ENCODE measurements around the gene GNL1.

Gene GNL1

GRCh38 chr6:30601436-30601814 lies 45.1 kb upstream of the GNL1 start:
- ATAC-seq (ENCODE audit: insufficient read depth, low read depth) (peak; percentile 43), DNase-seq (peak; percentile 67)
- Histone ChIP-seq H4K20me1 (ENCODE audit: insufficient read depth, low read length) (peaks cover 37% of the 10 kb centered on the region), H2AFZ (ENCODE audit: low read depth, low read length) (no peak overlapping the region), H3K4me2 (ENCODE audit: insufficient read depth, low read length) (no peak overlapping the region), H3K79me2 (ENCODE audit: insufficient read depth, low read length) (peaks cover 2% of the 10 kb centered on the region; the same call in 1 of the 2 replicates), H3K4me1 (ENCODE audit: insufficient read depth, low read length) (no peaks in the 10 kb centered on the region), H3K4me3 (ENCODE audit: low read depth in 1 of 2, low read length in 2 of 2) (no peak overlapping the region), H3K27me3 (ENCODE audit: insufficient read depth, low read length, poor library complexity) (no peaks in the 10 kb centered on the region), H3K36me3 (ENCODE audit: insufficient read depth, low read length) (peaks cover 63% of the 10 kb centered on the region), H3K27ac (ENCODE audit: low read length) (peak overlapping the region; percentile 16; the same call in 1 of the 2 replicates), H3K9ac (ENCODE audit: low read depth, low read length) (no peak overlapping the region), H3K9me3 (ENCODE audit: insufficient read depth, low read length, severe bottlenecking) (no peaks in the 10 kb centered on the region)
- no peak for TF ChIP-seq CTCF (IDR thresholded peaks at IDR 0.05; ENCODE audit: borderline replicate concordance, extremely low read depth, low read length, poor library complexity, severe bottlenecking)
- no peak for TF ChIP-seq EZH2 (IDR thresholded peaks at IDR 0.05; ENCODE audit: borderline replicate concordance, low read depth, low read length, severe bottlenecking)

GRCh38 chr6:30600451-30600961 lies 44.2 kb upstream of the GNL1 start:
- no peaks in the 10 kb centered on the region for H3K9me3 ChIP-seq (ENCODE audit: insufficient read depth, low read length, severe bottlenecking)
- no peaks in the 10 kb centered on the region for H3K4me1 ChIP-seq (ENCODE audit: insufficient read depth, low read length)
- no peak overlapping the region for H3K4me2 ChIP-seq (ENCODE audit: insufficient read depth, low read length)
- H3K27me3 ChIP-seq (ENCODE audit: insufficient read depth, low read length, poor library complexity): no peaks in the 10 kb centered on the region
- H3K79me2 ChIP-seq (ENCODE audit: insufficient read depth, low read length): no peaks in the 10 kb centered on the region
- H3K36me3 ChIP-seq (ENCODE audit: insufficient read depth, low read length): peaks cover 56% of the 10 kb centered on the region
- no peak overlapping the region for H3K4me3 ChIP-seq (ENCODE audit: low read depth in 1 of 2, low read length in 2 of 2)
- H4K20me1 ChIP-seq (ENCODE audit: insufficient read depth, low read length): peaks cover 37% of the 10 kb centered on the region
- H2AFZ ChIP-seq (ENCODE audit: low read depth, low read length): no peak overlapping the region
- H3K9ac ChIP-seq (ENCODE audit: low read depth, low read length): no peak overlapping the region
- no peak for TF ChIP-seq EZH2 (IDR thresholded peaks at IDR 0.05; ENCODE audit: borderline replicate concordance, low read depth, low read length, severe bottlenecking)
- TF ChIP-seq CTCF (IDR thresholded peaks at IDR 0.05; ENCODE audit: borderline replicate concordance, extremely low read depth, low read length, poor library complexity, severe bottlenecking): no peak
- DNase-seq: no peak
- H3K27ac ChIP-seq (ENCODE audit: low read length): no peak overlapping the region
- no peak for ATAC-seq (ENCODE audit: insufficient read depth, low read depth)

- Histone ChIP-seq H3K27me3 (ENCODE audit: insufficient read depth, low read length, poor library complexity) (no peaks in the 10 kb centered on the region), H3K79me2 (ENCODE audit: insufficient read depth, low read length) (no peaks in the 10 kb centered on the region), H3K9me3 (ENCODE audit: insufficient read depth, low read length, severe bottlenecking) (no peaks in the 10 kb centered on the region), H2AFZ (ENCODE audit: low read depth, low read length) (no peak overlapping the region), H4K20me1 (ENCODE audit: insufficient read depth, low read length) (peaks cover 37% of the 10 kb centered on the region), H3K36me3 (ENCODE audit: insufficient read depth, low read length) (peaks cover 55% of the 10 kb centered on the region), H3K4me3 (ENCODE audit: low read depth in 1 of 2, low read length in 2 of 2) (no peak overlapping the region), H3K4me1 (ENCODE audit: insufficient read depth, low read length) (no peaks in the 10 kb centered on the region), H3K4me2 (ENCODE audit: insufficient read depth, low read length) (no peak overlapping the region), H3K27ac (ENCODE audit: low read length) (no peak overlapping the region), H3K9ac (ENCODE audit: low read depth, low read length) (no peak overlapping the region)
- no peak for ATAC-seq (ENCODE audit: insufficient read depth, low read depth)
- no peak for DNase-seq
- no peak for TF ChIP-seq EZH2 (IDR thresholded peaks at IDR 0.05; ENCODE audit: borderline replicate concordance, low read depth, low read length, severe bottlenecking)
- no peak for TF ChIP-seq CTCF (IDR thresholded peaks at IDR 0.05; ENCODE audit: borderline replicate concordance, extremely low read depth, low read length, poor library complexity, severe bottlenecking)
Measured at GRCh38 chr6:30599625-30600324, 43.5 kb upstream of the GNL1 start.

All from DND-41 (cell line).